GM18861 (cell line): ENCODE measurements around the gene ADARB1.

Source experiments
- ATAC-seq: cut with Tn5 transposase; IDR thresholded peaks from one replicate; pipeline ENCODE4 v1.9.1; 2021; ENCODE audit not compliant: unreplicated experiment

ADARB1 gene

DNA sequence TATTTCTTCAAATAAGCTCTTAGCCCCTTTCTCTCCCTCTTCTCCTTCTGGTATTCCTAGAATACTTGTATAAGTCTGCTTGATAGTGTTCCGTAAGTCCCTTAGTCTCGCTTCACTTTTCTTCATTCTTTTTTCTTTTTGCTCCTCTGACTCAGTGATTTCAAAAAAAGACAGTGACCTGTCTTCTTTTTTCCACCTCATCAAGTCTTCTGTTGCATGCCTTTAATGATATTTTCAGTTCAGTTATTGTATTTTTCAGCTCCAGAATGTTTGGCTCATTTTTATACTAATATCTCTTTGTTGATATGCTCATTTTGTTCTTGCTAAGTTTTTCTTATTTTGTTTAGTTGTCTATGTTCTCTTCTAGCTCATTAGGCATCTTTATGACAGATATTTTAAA, 115.6 kb downstream of the ADARB1 start:
- no peak for ATAC-seq

DNA sequence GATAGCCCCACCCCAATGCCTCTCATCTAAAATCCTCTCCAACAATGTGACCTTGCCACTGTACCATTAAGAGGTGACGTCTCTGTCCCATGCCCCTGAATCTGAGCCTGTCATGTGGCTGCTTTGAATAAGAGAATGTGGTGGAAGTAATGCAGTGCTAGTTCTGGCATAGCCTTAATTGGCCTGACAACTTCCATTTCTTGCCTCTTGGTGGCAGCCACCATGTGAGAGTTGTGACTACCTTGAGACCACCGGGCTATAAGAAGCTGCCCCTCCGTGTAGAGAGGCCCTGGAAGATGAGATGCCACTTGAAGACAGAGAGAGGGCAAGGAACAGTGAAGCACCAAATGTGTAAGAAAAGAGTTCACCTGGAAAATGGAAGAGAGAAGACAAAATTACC, 118.0 kb downstream of the ADARB1 start:
- ATAC-seq = no peak

DNA sequence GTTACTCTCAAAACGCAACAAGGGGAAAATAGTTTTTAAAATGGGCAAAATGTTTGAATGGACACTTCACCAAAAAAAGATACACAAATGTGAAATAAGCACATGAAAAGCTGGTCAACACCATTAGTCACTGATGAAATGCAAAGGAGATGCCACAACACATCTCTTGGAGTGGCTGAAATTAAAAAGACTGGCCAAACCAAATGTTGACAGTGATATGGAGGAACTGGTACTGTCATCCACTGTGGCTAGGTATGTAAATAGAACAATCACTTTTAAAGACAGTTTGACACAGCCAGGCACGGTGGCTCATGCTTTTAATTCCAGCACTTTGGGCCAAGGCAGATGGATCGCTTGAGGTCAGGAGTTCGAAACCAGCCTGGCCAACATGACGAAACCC, 122.2 kb downstream of the ADARB1 start:
- ATAC-seq = no peak

DNA sequence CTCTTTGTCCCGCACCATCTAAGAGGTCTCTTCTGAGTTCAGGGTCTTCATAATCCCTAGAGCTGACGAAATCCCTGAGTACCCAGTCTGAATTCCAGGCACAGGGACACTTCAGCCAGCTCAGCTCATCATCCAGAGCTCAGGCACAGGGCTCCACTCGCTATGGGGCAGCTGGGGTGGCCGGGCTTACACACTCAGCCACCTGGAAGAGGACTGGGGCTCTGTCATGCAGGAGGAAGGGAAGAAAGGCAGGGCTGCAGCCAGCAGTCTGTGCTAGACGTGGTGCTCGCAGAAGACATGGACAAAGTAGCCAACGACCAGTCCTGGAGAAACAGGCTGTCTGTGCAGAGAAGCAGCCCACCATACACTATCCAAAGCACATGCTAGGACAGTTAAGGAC, 124.8 kb downstream of the ADARB1 start:
- no peak for ATAC-seq

DNA sequence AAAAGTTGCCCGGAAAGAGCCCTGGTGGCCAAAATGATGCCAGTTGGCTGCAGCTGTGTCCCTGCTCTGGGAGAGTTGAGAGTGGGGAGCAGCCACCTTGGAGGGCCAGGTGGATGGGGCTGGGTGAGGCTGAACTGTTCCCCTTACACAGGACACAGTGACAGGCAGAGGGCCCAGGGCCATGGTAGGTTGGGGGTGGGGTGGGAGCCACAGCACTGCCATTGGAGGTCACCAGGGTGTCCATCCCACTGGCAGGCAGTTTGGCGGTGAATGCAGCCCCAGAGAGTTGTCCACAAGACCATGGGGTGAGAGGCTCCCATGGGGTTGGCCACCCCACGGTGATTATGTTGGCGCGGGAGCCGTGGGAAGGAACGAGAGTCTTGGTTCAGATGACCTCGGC, 125.7 kb downstream of the ADARB1 start:
- no peak for ATAC-seq

DNA sequence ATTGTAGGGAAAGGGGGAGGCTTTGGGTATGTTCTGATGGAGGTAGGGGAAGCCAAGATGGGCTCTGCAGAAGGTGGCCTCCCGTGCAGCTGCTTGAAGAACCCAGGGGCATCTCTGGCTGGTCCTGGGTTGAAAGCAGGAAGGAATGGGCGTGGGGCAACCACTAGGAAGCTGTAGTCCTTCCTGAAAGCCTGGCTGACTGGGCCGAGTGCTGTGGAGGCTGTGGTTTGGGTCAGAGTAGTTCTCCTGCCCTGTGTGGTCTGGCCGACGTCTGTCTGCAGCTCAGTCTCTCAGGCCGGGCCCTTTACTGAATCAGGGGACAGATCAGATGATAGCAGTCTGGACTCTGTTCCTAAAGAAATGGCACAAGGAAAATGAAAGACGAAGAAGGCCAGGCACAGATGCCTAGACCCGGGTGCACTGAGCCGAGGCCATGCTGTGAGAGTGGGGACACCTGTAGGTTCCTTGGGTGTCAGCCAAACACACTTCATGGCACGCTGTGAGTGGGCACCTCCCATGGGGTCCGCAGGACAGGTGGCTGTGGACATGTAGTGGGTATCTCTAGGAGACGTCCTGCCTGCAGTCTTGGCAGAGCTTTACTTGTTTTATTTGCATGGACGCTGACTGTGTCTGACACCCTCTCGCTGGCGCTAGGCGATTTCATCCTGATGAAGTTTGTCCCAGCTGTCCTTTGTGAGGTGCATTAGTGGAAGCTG, 126.4 kb downstream of the ADARB1 start:
- no peak for ATAC-seq

DNA sequence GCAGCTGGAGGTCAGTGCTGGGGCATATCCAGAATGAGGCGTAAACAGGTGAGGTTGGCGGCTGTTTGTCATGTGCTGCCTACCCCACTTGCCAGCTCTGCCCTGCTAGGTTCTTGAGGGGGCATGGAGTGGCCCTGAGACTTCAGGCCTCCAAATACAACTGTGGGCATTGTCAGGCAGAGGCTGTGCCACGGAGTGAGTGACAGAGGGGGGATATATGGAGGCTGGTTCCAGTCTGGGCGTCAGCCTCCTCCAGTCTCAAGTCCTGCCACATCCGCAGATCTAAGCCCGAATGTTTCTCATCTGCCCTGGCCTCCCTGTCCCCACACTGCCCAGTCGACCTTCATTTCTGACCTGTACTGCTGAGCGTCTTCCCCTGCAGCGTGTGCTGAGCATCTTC, 128.0 kb downstream of the ADARB1 start:
- ATAC-seq = no peak

DNA sequence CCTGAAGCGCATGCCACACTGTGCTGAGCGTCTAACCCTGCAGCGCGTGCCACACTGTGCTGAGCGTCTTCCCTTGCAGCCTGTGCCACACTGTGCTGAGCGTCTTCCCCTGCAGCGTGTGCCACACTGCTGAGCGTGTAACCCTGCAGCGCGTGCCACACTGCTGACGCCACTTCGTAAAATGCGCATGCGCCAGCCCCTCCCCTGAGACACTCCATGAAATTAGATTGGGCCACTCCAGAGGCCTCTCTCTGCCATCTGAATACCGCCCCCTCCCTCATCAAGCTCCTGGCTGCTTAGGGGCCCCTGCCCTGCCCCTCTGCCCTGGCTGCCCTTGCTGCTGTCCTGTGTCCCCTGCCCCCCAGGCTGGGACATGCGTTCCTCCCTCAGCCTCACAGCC, 128.5 kb downstream of the ADARB1 start:
- no peak for ATAC-seq

DNA sequence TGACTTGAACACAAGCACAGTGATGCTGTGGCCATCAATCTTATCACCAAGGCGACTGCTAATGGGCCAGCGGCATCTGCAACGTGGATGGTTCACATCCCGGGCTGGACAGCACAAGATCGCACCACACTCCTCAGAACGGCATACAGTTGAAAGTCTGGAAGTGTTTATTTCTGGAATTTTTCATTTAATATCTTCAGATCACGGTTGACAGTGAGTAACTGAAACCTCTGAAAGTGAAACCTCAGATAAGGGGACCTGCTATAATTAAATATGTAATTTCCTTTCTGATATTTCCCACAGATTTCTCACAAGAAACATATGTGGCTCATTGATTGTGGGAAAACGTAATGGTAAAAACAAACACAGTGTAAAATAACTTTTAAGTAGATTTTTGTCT, 129.6 kb downstream of the ADARB1 start:
- ATAC-seq = no peak

DNA sequence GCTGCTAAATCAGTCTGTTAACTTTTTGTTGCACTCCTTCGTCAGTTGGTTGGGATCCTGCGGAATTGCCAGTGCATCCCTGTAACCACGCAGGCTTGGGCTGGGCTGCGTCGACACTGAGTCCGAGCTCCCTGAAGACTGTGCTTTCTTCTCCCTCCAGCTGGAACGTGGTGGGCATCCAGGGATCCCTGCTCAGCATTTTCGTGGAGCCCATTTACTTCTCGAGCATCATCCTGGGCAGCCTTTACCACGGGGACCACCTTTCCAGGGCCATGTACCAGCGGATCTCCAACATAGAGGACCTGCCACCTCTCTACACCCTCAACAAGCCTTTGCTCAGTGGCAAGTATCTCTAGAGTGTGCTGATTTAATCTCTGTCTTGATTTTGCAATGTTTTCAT, 130.0 kb downstream of the ADARB1 start:
- no peak for ATAC-seq

DNA sequence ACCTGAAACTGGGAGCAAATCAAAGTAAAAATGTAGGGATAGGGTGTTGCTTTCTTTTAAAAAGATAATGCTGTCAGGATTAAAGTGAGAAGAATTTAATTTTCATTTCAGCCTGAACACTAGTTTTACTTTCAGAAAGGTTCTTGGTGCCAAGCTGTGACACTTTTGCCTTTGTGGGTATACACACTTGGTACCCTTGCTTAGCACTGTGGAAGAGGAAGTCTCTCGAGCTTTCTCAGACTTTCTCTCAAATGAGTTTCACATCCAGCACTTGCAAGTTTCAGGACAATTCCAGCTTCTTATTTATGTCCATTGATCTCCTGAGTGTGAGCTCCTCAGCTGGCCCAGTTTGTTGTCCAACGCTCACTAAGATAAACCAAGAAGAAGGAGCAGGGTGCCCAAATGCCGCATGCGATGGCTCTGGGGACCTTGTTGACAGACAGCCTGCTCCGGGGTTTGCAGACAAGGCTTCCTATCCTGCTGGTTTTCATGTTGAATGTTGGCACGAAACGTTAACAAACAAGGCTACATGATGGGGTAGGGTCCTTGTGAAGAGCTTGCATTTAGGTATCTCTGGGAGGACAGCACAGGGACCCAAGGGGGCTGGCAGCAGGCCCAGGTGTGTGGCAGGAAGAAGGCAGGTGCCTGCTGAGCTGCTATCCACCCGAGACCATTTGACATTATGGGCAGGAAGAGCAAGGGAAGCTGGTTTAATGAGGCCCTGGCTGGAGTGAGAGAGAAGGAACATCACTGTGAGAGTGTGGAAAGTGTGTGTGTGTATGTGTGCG, 133.7 kb downstream of the ADARB1 start:
- ATAC-seq = no peak

DNA sequence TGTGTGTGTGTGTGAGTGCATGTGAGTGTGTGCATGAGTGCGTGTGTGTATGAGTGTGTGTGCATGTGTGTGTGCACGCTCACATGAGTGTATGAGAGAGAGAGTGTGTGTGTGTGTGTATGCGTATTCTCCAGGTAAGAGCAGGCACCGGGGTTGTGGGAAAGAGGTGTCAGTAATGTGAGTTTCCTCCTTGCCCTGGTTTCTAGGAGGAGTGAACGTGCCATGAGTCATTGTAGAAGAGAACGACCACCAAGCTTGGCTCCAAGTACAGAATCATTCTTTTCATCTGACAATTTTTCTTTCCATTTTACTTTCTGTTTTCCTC, 134.2 kb downstream of the ADARB1 start:
- ATAC-seq = no peak

DNA sequence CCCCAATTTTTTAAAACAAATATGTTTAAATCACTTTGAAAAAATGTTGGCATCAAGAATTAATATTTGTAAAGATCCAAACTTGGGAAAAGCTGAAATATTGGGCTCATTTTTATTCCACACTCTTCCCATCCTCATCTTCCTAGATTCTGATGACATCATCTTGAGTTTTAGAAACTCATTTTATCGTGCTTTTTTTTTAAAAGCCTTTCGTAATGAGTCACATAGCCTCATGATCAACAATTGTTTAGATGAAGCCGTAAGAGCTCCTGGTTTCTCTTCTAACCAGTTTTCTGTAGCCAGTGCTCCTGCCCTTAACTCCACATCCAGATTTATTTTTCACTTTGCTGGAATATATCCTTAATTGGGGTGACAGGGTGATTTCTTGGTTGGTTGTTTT, 134.7 kb downstream of the ADARB1 start:
- ATAC-seq = no peak

DNA sequence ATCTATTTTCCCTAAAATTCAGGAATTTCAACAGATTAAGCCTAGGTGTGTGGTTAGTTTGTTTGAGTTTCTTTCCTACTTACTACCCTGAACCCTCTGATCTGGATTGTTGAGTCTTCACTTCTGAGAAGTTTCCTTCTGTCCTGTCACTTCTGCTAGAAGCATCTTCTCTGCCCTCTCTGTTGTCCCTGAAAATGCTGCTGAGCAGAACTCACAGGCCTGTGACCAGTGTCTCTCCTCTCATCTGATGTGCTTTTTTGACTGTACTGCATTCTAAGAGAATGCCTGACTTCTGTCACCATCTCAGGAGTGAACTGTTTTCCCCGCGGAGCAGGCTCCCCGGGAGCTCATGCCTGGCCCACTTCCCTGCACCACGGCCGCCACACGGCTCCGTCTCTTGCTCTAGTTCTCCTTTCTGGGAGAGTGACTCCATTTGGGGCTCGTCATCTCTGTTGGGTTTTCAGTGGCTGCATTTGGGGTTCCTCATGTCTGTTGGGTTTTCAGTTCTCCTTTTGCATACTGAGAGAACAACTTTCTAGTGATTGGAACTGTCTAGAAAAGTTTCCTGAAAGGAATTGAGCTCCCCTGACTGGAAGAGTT, 135.4 kb downstream of the ADARB1 start:
- ATAC-seq = no peak

DNA sequence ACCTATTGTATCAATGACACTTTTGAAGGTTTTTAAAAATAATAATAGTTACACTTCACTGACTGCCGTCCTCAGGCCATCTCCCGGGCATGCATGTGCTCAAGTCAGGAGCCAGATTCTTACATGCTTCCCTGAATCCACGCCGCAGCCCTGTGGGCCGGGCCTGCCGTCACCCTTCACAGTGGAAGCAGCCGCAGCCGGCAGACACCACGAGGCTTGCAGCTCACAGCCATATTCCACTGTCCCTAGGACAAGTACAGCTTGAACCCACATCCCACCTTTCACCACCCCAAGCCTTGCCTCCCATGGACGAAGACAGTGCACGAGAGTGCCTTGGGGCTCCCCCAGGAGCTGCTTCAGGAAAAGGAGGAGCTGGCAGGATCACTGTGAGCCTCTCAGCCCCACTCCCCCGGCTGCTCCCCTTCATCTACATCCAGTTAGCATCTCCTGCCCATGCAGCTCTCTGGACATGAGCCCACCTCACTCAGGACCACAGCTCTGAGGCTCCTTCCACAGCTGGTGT, 136.1 kb downstream of the ADARB1 start:
- no peak for ATAC-seq

DNA sequence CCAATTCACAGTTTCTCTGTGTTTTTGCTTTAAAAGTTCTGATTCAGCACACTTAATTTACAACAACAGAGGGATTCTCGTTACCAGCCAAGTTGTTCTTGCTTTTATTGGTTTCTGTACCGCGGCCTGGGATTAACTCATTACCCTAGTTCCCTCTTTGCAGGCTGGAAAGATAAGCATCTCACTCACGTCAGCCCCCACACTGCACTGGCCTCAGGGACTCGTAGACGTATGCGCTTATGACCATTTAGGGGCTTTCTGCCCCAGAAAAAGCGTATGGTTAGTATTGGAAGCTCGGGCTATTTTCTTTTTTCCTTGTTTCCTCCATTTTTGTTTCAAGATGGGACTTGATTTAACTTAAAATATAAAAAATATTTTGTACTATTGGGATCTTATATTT, 137.3 kb downstream of the ADARB1 start:
- ATAC-seq = no peak

DNA sequence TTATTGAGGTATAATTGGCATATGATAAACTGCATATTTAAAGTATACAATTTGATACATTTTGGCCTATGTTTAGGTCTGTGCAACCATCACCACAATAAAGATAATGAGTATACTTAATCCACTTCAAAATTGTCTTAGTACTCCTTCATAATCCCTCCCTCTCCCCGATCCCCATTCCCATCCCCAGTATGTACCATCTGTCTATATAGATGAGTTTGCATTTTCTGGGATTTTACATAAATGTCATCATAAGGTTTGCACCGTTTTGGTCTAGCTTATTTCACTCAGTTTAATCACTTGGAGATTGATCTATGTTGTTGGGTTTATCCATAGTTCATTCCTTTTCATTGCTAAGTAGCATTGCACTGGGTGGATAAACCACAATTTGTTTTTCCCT, 139.0 kb downstream of the ADARB1 start:
- no peak for ATAC-seq

DNA sequence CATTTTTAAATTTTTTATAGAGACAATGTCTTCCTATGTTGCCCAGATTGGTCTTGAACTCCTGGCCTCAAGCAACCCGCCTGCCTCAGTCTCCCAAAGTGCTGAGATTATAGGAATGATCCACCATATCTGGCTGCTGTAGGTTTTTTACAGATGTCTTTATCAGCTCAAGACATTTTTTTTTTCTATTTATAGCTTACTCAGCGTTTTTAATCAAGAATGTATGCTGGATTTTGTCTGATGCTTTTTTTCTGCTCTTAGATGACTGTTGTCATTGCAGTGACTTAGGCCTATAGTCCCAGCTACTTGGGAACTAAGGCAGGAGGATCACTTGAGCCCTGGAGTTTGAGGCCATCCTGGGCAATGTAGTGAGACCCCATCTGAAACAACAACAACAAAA, 140.8 kb downstream of the ADARB1 start:
- ATAC-seq = no peak

DNA sequence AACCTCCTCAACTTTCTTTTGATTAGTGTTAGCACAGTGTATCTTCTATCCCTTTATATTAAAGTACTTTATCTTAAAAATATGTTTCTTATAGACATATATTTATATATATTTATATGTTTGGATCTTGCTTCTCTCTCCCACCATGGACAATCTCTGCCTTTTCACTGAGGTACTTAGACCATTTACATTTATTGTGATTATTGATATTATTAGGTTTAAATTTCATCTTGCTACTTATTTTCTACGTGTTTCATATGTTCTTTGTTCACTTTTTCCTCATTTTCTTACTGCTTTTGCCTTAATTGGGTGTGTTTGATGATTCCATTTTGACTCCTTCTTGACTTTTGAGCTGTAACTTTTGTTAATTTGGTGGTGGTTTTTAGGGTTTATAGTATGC, 142.6 kb downstream of the ADARB1 start:
- ATAC-seq = no peak

DNA sequence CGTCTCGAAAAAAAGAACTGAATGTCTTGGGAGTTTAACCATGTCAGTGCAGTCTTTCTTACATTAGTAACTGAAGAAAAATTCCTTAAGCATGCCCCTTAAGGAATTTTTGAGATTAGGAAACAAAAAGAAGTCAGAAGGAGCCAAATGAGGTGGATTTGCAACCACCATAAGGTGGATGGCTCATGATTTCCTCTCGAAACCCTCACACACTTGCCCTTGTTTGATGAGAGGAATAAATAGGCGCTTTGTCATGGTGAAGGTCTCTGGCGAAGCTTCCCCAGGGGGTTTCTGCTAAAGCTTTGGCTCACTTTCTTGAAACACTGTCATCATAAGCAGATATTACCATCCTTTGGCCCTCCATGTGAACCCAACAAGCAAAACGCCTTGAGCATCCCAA, 145.1 kb downstream of the ADARB1 start:
- no peak for ATAC-seq

DNA sequence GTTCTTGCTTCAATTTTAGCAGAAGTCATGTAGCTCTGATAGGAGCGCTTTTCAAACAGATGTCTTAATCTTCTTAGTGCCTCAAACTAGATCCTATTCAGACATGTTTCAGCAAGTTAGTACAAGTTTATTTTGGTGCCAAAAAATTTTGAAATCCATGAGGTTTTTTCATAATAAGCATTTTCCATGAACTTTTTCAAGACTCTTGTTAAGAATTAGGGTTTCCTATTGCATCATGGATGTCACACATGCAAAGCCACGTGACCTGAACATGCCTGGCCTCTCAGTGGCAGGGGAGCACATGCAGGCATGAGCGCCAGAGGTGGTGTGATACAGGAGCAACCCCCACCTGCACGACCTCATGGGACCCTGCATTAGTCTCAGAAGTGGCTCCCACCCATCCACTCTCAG, 145.7 kb downstream of the ADARB1 start:
- no peak for ATAC-seq
